ENCODE data around the gene MRPL1. TPM values are rescaled to one million over a fixed set of nuclear protein-coding genes. Genes with fewer than 3 reads are reported as not detected.

The MRPL1 gene
- total RNA-seq, 1 experiment from 2014 or later = 18.3 TPM

DNA sequence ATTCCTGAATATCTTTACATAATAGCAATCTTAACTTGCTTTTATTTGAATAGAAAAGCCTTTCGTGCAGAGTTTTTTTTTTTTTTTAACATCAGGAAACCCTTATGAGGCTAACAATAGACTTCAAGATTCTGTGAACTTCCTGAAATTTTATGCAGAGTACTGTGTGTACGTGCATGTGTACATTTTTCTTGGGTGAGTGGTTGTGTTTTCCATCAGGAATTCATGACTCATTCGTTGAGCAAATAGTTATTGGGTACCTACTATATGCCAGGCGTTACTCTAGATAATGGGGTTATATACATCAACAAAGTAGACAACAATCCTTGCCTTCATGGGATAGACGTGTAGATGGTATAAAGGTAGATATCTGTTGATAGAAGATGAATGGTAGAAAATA lies 59.1 kb downstream of the MRPL1 start:
- DNase-seq (ENCODE audit: low read depth, low spot score) = peak; percentile 59
- BruUV-seq (replicated peaks) = no TSS peak
- Histone ChIP-seq H3K27ac (ENCODE audit: low read length) (peak overlapping the region; percentile 63; the same call in 1 of the 2 replicates), H3K36me3 (ENCODE audit: control insufficient read depth, insufficient read depth, low read length) (no peaks in the 10 kb centered on the region), H3K4me1 (ENCODE audit: control insufficient read depth, insufficient read depth, low read length) (peaks cover 9% of the 10 kb centered on the region), H3K27me3 (ENCODE audit: control insufficient read depth, insufficient read depth, low read length) (no peaks in the 10 kb centered on the region), H3K4me3 (ENCODE audit: low read depth in 2 of 2, low read length in 2 of 2) (no peak overlapping the region), H3K9me3 (ENCODE audit: control insufficient read depth, insufficient read depth, low read depth, low read length) (peaks cover 3% of the 10 kb centered on the region; the same call in 1 of the 2 replicates)
- in situ Hi-C loops (cut with HindIII; ENCODE audit: low pct_unique_long_range_greater_than_20kb, low sequenced_read_pairs) = no loop called here
- ChIA-PET CTCF (interaction anchor here (0.7 kb wide), 1 partner anchor 443 kb away, joined by 4 read pairs; no protein-coding TSS in a partner anchor), POLR2A (no interaction called here)
- TF ChIP-seq SIN3A (IDR thresholded peaks at IDR 0.05; ENCODE audit: borderline replicate concordance, insufficient read depth, low read depth, low read length) (no peak), POLR2AphosphoS5 (IDR thresholded peaks at IDR 0.05; ENCODE audit: low read depth, low read length) (peak; percentile 41; the same call in 1 of the 2 replicates)
- intact Hi-C loops (cut with micrococcal nuclease; ENCODE audit: unreplicated experiment) = no loop called here
- ATAC-seq = peak; percentile 99

GRCh38 chr4:77922158-77923094 lies 59.8 kb downstream of the MRPL1 start:
- no peak overlapping the region for H3K4me3 ChIP-seq (ENCODE audit: low read depth in 2 of 2, low read length in 2 of 2)
- CTCF ChIA-PET = no interaction called here
- H3K27me3 ChIP-seq (ENCODE audit: control insufficient read depth, insufficient read depth, low read length) = no peaks in the 10 kb centered on the region
- no peaks in the 10 kb centered on the region for H3K36me3 ChIP-seq (ENCODE audit: control insufficient read depth, insufficient read depth, low read length)
- H3K27ac ChIP-seq (ENCODE audit: low read length) = peak overlapping the region; percentile 63
- peaks cover 3% of the 10 kb centered on the region; the same call in 1 of the 2 replicates for H3K9me3 ChIP-seq (ENCODE audit: control insufficient read depth, insufficient read depth, low read depth, low read length)
- no TSS peak for BruUV-seq (replicated peaks)
- POLR2A ChIA-PET = interaction anchor here (0.6 kb wide), 1 partner anchor 127 kb away, joined by 7 read pairs; no protein-coding TSS in a partner anchor
- peaks cover 9% of the 10 kb centered on the region for H3K4me1 ChIP-seq (ENCODE audit: control insufficient read depth, insufficient read depth, low read length)
- TF ChIP-seq, protein P1, sequence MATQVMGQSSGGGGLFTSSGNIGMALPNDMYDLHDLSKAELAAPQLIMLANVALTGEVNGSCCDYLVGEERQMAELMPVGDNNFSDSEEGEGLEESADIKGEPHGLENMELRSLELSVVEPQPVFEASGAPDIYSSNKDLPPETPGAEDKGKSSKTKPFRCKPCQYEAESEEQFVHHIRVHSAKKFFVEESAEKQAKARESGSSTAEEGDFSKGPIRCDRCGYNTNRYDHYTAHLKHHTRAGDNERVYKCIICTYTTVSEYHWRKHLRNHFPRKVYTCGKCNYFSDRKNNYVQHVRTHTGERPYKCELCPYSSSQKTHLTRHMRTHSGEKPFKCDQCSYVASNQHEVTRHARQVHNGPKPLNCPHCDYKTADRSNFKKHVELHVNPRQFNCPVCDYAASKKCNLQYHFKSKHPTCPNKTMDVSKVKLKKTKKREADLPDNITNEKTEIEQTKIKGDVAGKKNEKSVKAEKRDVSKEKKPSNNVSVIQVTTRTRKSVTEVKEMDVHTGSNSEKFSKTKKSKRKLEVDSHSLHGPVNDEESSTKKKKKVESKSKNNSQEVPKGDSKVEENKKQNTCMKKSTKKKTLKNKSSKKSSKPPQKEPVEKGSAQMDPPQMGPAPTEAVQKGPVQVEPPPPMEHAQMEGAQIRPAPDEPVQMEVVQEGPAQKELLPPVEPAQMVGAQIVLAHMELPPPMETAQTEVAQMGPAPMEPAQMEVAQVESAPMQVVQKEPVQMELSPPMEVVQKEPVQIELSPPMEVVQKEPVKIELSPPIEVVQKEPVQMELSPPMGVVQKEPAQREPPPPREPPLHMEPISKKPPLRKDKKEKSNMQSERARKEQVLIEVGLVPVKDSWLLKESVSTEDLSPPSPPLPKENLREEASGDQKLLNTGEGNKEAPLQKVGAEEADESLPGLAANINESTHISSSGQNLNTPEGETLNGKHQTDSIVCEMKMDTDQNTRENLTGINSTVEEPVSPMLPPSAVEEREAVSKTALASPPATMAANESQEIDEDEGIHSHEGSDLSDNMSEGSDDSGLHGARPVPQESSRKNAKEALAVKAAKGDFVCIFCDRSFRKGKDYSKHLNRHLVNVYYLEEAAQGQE (IDR thresholded peaks at IDR 0.05; ENCODE audit: insufficient read depth in 1 of 2, low read depth in 2 of 2, low read length in 1 of 2) = no peak
- ATAC-seq = peak; percentile 62
- intact Hi-C loops (cut with micrococcal nuclease; ENCODE audit: unreplicated experiment) = no loop called here
- in situ Hi-C loops (cut with HindIII; ENCODE audit: low pct_unique_long_range_greater_than_20kb, low sequenced_read_pairs) = no loop called here
- DNase-seq (ENCODE audit: low read depth, low spot score) = no peak

DNA sequence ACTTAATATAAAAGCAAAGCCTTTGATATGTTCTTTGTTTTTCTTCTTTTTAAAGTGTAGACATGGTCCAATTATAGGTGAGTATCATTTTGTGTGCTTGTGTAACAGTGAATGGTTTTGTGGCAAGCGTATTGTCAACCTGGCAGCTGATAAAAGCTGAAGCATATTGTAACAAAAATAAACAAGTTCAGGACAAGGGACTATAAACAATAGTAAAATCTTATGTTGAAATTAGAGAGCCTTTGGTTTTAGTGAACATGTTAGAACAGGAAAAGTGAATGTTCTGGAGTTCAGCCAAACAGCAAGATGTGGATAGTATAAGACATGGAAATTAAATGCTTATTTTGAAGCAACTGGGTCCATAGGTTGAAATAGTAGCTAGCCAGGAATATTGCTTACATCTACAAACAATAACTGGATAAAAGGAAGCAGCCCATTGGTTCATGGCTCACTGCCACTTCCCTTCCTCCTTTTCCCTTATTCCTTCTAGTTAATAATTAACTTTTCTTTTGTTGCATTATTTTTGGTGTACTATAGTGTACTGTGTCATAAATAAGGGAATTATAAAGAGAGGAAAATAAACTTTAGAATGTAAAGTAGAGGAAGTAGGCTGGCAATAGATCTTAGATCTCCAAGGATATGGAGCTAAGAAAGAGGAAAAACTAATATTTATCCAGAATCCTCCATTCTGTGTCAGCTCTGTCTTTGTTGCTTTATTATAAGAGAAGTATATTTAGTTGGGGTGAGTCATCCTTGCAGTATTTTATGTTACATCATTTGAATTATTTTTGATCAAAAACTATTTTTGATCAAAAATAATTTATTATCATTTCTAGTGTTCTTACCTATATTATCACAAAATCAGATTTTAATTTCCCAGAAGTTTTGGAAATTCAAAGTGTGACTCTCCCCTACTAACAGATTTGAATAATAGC lies 65.6 kb downstream of the MRPL1 start:
- no peak for DNase-seq (ENCODE audit: low read depth, low spot score)
- intact Hi-C loops (cut with micrococcal nuclease; ENCODE audit: unreplicated experiment) = no loop called here
- POLR2A ChIA-PET = no interaction called here
- Histone ChIP-seq H3K4me1 (ENCODE audit: control insufficient read depth, insufficient read depth, low read length) (no peaks in the 10 kb centered on the region; the same call in 1 of the 2 replicates), H3K9me3 (ENCODE audit: control insufficient read depth, insufficient read depth, low read depth, low read length) (peaks cover 3% of the 10 kb centered on the region; the same call in 1 of the 2 replicates), H3K27me3 (ENCODE audit: control insufficient read depth, insufficient read depth, low read length) (no peaks in the 10 kb centered on the region), H3K27ac (ENCODE audit: low read length) (no peak overlapping the region), H3K4me3 (ENCODE audit: low read depth in 2 of 2, low read length in 2 of 2) (no peak overlapping the region), H3K36me3 (ENCODE audit: control insufficient read depth, insufficient read depth, low read length) (no peaks in the 10 kb centered on the region)
- CTCF ChIA-PET = no interaction called here
- TF ChIP-seq TCF7L2 (IDR thresholded peaks at IDR 0.05; ENCODE audit: low read depth, low read length) (no peak), POLR2AphosphoS5 (IDR thresholded peaks at IDR 0.05; ENCODE audit: low read depth, low read length) (no peak), SIN3A (IDR thresholded peaks at IDR 0.05; ENCODE audit: borderline replicate concordance, insufficient read depth, low read depth, low read length) (no peak)
- TF ChIP-seq, protein P1 (IDR thresholded peaks at IDR 0.05; ENCODE audit: insufficient read depth in 1 of 2, low read depth in 2 of 2, low read length in 1 of 2) = no peak
- TF ChIP-seq, protein P2, sequence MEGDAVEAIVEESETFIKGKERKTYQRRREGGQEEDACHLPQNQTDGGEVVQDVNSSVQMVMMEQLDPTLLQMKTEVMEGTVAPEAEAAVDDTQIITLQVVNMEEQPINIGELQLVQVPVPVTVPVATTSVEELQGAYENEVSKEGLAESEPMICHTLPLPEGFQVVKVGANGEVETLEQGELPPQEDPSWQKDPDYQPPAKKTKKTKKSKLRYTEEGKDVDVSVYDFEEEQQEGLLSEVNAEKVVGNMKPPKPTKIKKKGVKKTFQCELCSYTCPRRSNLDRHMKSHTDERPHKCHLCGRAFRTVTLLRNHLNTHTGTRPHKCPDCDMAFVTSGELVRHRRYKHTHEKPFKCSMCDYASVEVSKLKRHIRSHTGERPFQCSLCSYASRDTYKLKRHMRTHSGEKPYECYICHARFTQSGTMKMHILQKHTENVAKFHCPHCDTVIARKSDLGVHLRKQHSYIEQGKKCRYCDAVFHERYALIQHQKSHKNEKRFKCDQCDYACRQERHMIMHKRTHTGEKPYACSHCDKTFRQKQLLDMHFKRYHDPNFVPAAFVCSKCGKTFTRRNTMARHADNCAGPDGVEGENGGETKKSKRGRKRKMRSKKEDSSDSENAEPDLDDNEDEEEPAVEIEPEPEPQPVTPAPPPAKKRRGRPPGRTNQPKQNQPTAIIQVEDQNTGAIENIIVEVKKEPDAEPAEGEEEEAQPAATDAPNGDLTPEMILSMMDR (IDR thresholded peaks at IDR 0.05) = no peak
- in situ Hi-C loops (cut with HindIII; ENCODE audit: low pct_unique_long_range_greater_than_20kb, low sequenced_read_pairs) = no loop called here
- BruUV-seq (replicated peaks) = no TSS peak
- ATAC-seq = no peak

Measured in Panc1 (cell line).